ENCODE data around the gene RARRES2.

DNA sequence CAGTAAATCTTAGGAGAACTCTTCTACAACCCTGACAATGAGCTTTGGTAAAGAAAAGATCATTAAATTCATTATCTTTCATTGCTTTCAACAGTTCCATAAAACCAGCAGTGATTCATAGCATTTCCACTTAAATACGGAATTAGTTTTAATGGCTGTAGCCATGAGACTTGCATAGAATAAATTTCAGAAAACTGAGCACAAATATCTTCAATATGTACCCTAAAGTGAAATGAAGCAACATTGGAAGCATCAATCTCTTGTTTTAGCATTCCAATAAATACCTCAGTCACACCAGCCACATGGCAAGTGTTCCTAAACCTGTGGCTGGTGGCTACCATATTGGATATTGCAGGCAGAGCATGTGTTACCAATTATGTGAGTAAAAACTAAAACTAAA is 3.6 kb upstream of the RARRES2 start:
- TF ChIP-seq, protein P1, sequence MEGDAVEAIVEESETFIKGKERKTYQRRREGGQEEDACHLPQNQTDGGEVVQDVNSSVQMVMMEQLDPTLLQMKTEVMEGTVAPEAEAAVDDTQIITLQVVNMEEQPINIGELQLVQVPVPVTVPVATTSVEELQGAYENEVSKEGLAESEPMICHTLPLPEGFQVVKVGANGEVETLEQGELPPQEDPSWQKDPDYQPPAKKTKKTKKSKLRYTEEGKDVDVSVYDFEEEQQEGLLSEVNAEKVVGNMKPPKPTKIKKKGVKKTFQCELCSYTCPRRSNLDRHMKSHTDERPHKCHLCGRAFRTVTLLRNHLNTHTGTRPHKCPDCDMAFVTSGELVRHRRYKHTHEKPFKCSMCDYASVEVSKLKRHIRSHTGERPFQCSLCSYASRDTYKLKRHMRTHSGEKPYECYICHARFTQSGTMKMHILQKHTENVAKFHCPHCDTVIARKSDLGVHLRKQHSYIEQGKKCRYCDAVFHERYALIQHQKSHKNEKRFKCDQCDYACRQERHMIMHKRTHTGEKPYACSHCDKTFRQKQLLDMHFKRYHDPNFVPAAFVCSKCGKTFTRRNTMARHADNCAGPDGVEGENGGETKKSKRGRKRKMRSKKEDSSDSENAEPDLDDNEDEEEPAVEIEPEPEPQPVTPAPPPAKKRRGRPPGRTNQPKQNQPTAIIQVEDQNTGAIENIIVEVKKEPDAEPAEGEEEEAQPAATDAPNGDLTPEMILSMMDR (IDR thresholded peaks at IDR 0.05) = no peak
- no peak for TF ChIP-seq POLR2A (IDR thresholded peaks at IDR 0.05)

Data from Peyer's patch (tissue), 4 donors.